NCI-H1417 treated with DMSO at 0.1 percent for 48 hours (cell line): Measurements from ENCODE around the gene GNG5.
A peak's percentile ranks its signal among the peaks of the same experiment; 100 is the strongest.
"Not testable (repeated sequence)": the region's sequence is repeated elsewhere in the genome, so short reads cannot be mapped to it uniquely, and the experiment has no call there.

Source experiments
- DNase-seq: peaks from one replicate; lab custom pipeline; 2025; lab: John Stamatoyannopoulos, UW

GNG5 gene

DNA sequence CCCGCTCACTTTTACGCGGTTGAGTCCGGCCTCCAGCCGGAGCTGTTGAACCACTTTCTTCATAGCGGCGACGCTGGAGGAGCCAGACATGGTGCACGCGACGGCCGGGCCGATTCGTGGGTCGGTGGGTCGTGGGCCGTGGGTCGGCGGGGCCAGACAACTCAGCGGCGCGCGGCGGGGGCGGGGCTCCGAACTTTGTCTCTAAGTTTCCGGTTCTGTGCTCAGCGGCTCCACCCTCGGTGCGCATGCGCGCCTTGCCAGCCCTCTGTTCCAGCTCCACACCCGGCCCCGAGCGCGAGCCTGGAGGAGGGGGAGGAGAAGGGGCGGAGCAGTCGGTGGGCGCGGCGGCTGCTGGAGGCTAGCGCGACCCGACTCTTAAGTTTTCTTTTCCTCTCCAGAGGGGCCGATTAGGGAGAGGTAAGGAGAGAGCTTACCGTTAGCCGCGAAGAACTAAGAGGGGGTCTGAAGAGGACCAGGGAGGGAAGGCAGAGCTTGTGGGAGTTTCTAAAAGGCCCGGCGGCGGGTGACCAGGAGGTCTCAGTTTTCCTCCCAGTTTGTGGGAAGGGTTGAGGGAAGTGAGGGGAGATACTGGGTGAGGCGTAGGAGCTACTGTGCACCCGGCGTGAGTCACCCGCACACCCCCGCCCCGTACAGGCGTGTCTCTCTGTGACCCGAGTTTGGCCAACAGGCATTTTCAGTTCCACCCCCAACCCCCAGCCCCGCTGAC, at the start of gene GNG5, which contains the start of gene SPATA1:
Gene GNG5 (minus strand): TSS at position 580 of the 727 bp plus-strand sequence. CDS start 490 bp downstream, at position 90.
Gene SPATA1 (plus strand): TSS at position 385 of the 727 bp plus-strand sequence. CDS start 9,974 bp downstream, outside the sequence.
- peak; percentile 71 for DNase-seq

GRCh38 chr1:84550826-84551225, 44.4 kb upstream of the GNG5 start:
- DNase-seq: no peak

DNA sequence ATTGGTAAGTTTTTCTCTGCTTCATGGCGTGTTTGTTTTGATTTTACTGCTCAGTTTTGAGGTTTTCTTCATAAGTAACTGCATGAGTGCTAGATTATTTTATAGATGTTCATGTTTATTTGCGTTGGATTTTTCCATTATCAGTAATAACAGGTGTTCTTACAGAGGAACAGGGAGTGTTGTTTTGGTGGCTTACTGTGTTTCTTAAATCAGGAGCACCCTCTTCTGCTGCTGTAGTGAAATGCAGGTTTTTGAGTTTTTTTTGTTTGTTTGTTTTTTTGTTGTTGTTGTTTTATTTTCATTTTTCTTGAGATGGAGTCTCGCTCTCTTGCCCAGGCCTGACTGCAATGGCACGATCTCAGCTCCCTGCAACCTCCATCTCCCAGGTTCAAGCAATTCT, 35.3 kb upstream of the GNG5 start:
- no peak for DNase-seq

- DNase-seq: no peak
Measured at GRCh38 chr1:84540759-84541158, 34.4 kb upstream of the GNG5 start.

GRCh38 chr1:84539972-84540371, 33.6 kb upstream of the GNG5 start:
- no peak for DNase-seq

GRCh38 chr1:84538599-84538998, 32.2 kb upstream of the GNG5 start:
- no peak for DNase-seq

GRCh38 chr1:84525779-84526178, 19.4 kb upstream of the GNG5 start:
- DNase-seq: no peak

DNA sequence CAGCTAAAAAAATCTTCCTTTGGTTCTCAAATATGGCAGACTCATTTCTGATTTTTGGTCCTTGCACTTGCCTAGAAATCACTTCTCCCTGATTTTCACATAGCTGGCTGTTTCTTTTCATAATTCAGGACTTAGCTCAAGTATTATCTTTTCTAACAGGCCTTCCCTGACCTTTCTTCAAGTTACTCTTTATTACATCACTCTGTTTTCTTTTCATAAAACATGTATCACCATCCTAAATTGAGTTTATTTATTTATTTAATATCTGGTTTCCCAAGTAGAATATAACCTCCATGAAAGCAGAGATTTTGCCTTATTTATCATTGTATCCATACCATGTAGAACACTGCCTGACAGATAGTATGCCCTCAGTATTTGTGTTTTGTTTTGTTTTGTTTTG, 18.2 kb upstream of the GNG5 start:
- DNase-seq: no peak

DNA sequence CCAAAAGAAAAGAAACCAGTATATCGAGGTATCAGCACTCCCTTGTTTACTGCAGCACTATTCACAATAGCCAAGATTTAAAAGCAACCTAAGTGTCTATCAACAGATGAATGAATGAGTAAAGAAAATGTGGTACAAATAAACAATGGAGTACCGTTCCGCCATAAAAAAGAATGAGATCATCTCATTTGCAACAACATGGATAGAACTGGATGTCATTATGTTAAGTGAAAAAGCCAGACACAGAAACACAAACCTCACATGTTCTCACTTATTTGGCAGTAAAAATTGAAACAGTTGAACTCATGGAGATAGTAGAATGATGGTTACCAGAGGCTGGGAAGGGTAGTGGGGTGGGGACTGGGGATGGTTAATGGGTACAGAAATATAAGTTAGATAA, 4.3 kb upstream of the GNG5 start:
- DNase-seq: no peak

GRCh38 chr1:84510165-84510564, 3.8 kb upstream of the GNG5 start:
- DNase-seq: no peak

DNA sequence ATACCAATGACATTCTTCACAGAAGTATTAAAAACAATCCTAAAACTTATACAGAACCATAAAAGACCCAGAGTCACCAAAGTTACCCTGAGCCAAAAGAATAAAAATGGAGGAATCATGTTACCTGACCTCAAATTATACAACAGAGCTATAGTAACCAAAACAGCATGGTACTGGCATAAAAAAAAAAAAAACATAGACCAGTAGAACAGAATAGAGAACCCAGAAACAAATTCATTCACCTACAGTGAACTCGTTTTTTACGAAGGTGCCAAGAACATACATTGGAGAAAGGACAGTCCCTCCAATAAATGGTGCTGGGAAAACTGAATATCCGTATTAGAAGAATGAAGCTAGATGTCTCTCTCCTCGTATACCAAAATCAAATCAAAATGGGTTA, 2.6 kb upstream of the GNG5 start:
- no peak for DNase-seq

- DNase-seq: no peak
Measured at GRCh38 chr1:84508510-84508909, 2.1 kb upstream of the GNG5 start.

- DNase-seq: not testable (repeated sequence)
Measured at GRCh38 chr1:84507887-84508286, 1.5 kb upstream of the GNG5 start.

GRCh38 chr1:84506729-84507453, 510 bp upstream of the GNG5 start:
- no peak for DNase-seq

DNA sequence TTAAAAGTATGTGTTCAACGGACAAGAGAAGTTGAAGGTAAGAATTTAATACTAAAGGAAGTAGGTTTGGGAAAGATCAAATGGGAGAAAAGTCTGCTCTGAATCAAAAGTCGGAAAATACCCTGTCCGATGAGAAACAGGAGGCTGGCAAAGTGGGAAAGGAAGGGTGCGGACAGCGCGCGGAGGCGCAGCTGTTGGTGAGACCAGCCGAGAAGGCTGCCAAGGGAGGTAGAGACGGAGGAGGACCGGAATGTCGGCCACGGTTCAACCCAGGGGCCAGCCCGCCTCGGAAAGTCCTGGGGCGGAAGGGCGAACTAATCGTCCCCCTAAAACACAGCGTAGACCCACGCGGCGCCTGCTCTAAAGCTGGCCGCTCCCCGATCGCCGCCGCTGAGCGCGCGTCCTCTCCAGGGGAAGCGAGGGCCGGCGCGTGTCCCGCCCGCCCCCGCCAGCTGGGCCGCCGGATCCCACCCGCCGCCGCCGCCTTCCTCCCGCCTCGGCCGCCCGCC, 834 bp downstream of the GNG5 start:
- peak; percentile 11 for DNase-seq

DNA sequence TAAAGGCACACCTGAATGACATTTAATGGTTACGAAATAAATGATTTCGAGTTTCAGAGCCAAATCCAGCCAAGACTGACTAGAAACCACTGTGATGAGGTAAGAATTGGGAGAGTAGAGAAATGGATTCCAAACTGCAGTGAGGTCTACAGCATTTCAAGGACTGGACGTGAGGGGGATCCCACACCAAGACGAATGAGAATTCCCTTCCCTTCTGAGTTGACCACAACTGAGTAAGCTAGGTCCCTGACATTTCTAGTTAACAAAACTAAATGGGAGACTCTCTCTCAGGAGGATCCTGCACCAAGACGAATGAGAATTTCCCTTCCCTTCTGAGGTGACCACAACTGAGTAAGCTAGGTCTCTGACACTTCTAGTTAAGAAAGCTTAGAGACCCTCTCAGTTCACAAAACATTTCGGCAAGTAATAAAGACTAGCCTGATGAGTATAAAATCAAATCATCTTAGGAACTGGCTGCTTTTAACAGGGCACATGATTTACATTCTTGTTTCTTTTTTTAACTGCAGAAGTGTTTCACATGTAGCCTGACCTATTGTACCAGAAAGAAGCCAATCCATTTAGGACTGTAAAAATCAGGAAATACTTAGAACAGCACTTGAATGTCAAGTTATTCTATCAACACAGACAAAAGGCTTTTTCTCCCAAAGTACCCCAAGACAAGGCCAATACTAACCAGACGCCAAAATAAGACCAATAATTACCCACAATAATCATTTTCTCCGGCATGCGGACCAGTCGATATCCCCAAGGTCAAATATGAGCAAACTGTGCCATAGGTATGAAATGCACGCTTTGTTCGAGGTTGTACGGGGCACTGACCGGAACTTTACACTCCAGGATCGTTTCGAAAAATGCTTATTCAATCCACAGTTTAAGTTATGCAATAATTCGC, 1.5 kb downstream of the GNG5 start:
- DNase-seq: no peak

DNA sequence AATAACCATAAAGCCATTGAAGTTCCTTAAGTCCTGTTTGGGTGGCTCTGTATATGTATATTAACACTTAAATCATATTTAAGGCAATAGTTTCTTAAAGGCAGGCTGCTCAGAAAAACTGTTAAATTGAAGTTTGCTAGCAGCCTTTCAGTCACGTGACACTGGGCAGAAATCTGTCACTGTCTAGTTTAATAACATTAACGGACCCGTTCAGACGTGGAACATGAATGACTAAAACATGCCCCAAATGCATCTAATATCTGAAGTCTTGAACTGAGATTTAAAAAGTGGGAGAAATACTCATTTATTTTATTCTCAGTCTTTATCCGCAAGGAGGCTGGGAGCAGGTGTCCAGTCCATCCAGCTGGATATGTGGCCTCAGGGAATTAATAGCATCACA, 3.5 kb downstream of the GNG5 start:
- no peak for DNase-seq

- DNase-seq: no peak
Measured at GRCh38 chr1:84497631-84498275, 8.6 kb downstream of the GNG5 start.

- no peak for DNase-seq
Measured at GRCh38 chr1:84496498-84496897, 9.9 kb downstream of the GNG5 start.

DNA sequence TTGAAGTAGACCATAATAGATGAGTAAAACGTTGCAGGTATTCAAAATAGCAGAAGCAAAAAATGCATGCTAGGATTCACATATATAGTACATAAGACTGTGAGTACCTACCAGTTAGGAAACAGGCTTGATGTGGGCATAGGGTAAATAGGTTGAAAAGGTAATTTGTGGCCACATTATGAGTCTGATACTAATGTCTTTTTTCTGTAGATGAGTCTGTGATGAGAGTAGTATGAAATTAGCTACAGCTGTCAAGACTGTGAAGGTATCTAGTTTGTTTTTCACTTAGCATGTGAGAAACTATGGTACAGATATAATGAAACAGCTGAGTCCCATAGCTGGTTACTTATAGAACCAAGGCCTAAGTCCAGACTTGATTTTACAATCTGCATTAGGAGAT, 12.6 kb downstream of the GNG5 start:
- no peak for DNase-seq

DNA sequence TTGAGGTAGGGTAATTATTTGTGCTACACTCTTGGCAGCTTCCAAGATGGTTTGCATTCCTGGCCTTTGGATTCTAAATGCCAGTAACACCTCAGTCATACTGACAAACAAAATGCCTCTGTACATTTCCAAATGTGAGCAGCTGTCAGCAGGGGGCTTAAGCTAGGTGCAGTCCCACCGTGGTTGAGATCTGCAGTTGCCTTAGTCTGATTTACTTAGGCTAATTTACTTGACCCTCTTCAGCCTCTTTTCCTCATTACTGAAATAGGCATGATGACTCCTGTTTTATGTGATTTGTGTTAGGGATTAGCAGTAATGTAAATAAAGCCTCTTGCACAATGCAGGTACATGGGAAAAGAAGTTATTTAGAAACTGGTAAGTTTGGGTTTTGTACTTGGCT, 13.7 kb downstream of the GNG5 start:
- no peak for DNase-seq

DNA sequence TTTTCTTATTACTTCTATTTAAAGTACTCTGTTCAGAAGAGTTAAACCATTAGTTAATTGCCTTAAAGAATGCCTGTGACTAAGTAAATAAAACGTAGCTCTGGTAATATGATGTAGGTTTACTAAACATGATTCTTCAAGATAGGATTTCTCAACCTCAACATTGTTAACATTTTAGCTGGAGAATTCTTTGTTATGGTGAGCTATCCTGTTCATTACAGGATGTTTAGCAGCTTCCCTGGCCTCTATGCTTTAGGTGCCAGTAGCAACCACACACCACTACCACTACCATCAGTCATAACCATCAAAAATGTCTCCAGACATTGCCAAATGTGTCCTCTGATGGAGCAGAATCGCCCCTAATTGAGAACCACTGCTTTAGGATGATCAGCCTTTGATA, 16.6 kb downstream of the GNG5 start:
- DNase-seq: no peak
